GM23338 (cell line): ENCODE results near the gene CLASRP. TPM values are rescaled to one million over a fixed set of nuclear protein-coding genes. Genes with fewer than 3 reads are reported as not detected.
"Not testable (repeated sequence)": the region's sequence is repeated elsewhere in the genome, so short reads cannot be mapped to it uniquely, and the experiment has no call there.

Source experiments
- ATAC-seq: fragments of 200-7000 bp; cut with Tn5 transposase; 3 replicates; pipeline ENCODE4 v1.9.1; 2020
- DNase-seq: peaks from one replicate; pipeline ENCODE4 v3.0.0-alpha.2; 2015; ENCODE audit warnings: low spot score
- H2AFZ ChIP-seq: fragments of 200-600 bp; sonication (generic); 2 replicates; pipeline ENCODE4 v1.8.0; 2016; ENCODE audit warnings: antibody characterized with exemption, mild to moderate bottlenecking, moderate library complexity
- H3F3A ChIP-seq: fragments of 200-600 bp; sonication (generic); replicated peaks from 2 replicates; pipeline ENCODE4 v1.8.0; 2017; ENCODE audit warnings: antibody characterized with exemption, mixed run types, low read depth
- H3K27ac ChIP-seq: fragments of 200-600 bp; sonication (generic); 2 replicates; pipeline ENCODE4 v1.6.1; 2016; ENCODE audit warnings: low read depth
- H3K27me3 ChIP-seq: fragments of 200-600 bp; sonication (generic); 2 replicates; pipeline ENCODE4 v1.8.0; 2016; ENCODE audit warnings: mild to moderate bottlenecking, mixed run types, moderate library complexity; ENCODE audit not compliant: insufficient read depth
- H3K36me3 ChIP-seq: fragments of 200-600 bp; sonication (generic); 2 replicates; pipeline ENCODE4 v1.8.0; 2016; ENCODE audit warnings: mild to moderate bottlenecking; ENCODE audit not compliant: insufficient read depth
- H3K4me1 ChIP-seq: fragments of 200-600 bp; sonication (generic); 2 replicates; pipeline ENCODE4 v1.8.0; 2016; ENCODE audit warnings: mild to moderate bottlenecking, moderate library complexity; ENCODE audit not compliant: insufficient read depth
- H3K4me2 ChIP-seq: fragments of 200-600 bp; sonication (generic); 2 replicates; pipeline ENCODE4 v1.7.1; 2017; ENCODE audit warnings: mixed run types
- H3K4me3 ChIP-seq: fragments of 200-600 bp; sonication (generic); 2 replicates; pipeline ENCODE4 v1.6.1; 2016; ENCODE audit warnings: mixed run types
- H3K79me2 ChIP-seq: fragments of 200-600 bp; sonication (generic); replicated peaks from 2 replicates; pipeline ENCODE4 v1.8.0; 2017; ENCODE audit warnings: mild to moderate bottlenecking; ENCODE audit not compliant: insufficient read depth
- H3K9me2 ChIP-seq: fragments of 200-600 bp; sonication (generic); 2 replicates; pipeline ENCODE4 v1.8.0; 2017; ENCODE audit not compliant: insufficient read depth
- H4K20me1 ChIP-seq: fragments of 200-600 bp; sonication (generic); replicated peaks from 2 replicates; pipeline ENCODE4 v1.8.0; 2017; ENCODE audit warnings: mild to moderate bottlenecking; ENCODE audit not compliant: insufficient read depth
- H3K27ac Mint-ChIP-seq: 2 replicates; pipeline ENCODE4 v1.8.0; 2020; ENCODE audit warnings: inconsistent platforms, mild to moderate bottlenecking, moderate library complexity, mixed read lengths
- H3K27me3 Mint-ChIP-seq: 3 replicates; pipeline ENCODE4 v1.8.0; 2022; ENCODE audit warnings: low read depth, mild to moderate bottlenecking, moderate library complexity, mixed read lengths, inconsistent platforms; ENCODE audit not compliant: insufficient read depth, poor library complexity
- H3K36me3 Mint-ChIP-seq: 3 replicates; pipeline ENCODE4 v1.8.0; 2021; ENCODE audit warnings: low read depth, mild to moderate bottlenecking, inconsistent platforms, moderate library complexity, mixed read lengths
- H3K4me1 Mint-ChIP-seq: 3 replicates; pipeline ENCODE4 v1.8.0; 2020; ENCODE audit warnings: mild to moderate bottlenecking, inconsistent platforms, mixed read lengths
- H3K4me3 Mint-ChIP-seq: 3 replicates; pipeline ENCODE4 v1.8.0; 2021; ENCODE audit warnings: moderate library complexity, mild to moderate bottlenecking, inconsistent platforms, mixed read lengths
- H3K9me3 Mint-ChIP-seq: 3 replicates; pipeline ENCODE4 v1.8.0; 2020; ENCODE audit warnings: moderate library complexity, mild to moderate bottlenecking, inconsistent platforms, mixed read lengths
- STAT1 ChIP-seq: IDR thresholded peaks from one replicate; pipeline ENCODE4 v1.6.1; 2016; ENCODE audit warnings: antibody characterized with exemption; ENCODE audit not compliant: unreplicated experiment
- ZNF114 ChIP-seq: fragments of 250-450 bp; sonication (Bioruptor Pico); IDR thresholded peaks from 2 replicates; pipeline ENCODE4 v1.5.0; 2020; ENCODE audit warnings: mild to moderate bottlenecking, moderate library complexity
- polyA plus RNA-seq: library from polyadenylated mRNA; unstranded; fragments of >200 nt; fragmentation: Nextera tagmentation; extraction: Ambion mirVana; gene quantifications from 2 replicates; pipeline ENCODE4 v1.2.1, GENCODE V29; 2016
- total RNA-seq: library from RNA; depleted of rRNA; stranded (reverse); fragments of >200 nt; shearing (Covaris generic); gene quantifications from 2 replicates; pipeline ENCODE4 v1.2.3, GENCODE V29; 2014
- TF ChIP-seq, protein P1 (sequence below): fragments of 250-450 bp; sonication (Bioruptor Pico); IDR thresholded peaks from 2 replicates; pipeline ENCODE4 v1.5.0; 2020; ENCODE audit warnings: mild to moderate bottlenecking, moderate library complexity

Gene CLASRP
- total and polyA plus RNA-seq, 2 experiments from 2014 or later: 27.1 to 78.7 TPM

DNA sequence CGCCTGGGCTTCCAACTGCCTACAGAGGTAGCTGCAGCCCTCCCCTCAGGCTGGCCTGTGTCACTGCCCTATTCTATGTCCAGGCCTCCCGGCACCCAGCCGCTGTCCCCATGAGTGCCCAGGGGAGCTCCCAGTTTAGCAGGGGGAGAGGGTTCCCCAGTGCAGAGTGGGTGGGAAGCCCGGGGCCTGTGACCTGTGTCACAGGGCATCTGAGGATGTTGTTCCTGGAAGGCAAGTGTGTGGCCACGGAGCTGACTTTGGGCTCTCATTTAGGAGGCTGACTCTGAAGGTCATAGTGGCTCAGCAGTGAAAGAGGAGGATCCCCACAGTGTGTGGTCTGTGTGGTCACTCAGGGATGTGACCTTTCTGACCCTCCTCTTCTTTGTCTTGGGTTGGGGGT lies 79.3 kb downstream of the CLASRP start:
- H3K27ac ChIP-seq: no peak overlapping the region
- no peak overlapping the region for H3K4me3 ChIP-seq
- Mint-ChIP-seq H3K9me3 (no peaks in the 10 kb centered on the region), H3K4me1 (peaks cover 14% of the 10 kb centered on the region), H3K27me3 (peaks cover 15% of the 10 kb centered on the region), H3K4me3 (no peak overlapping the region), H3K36me3 (no peaks in the 10 kb centered on the region; the same call in 2 of the 3 replicates), H3K27ac (no peak overlapping the region)
- no peaks in the 10 kb centered on the region for H3K36me3 ChIP-seq
- peaks cover 77% of the 10 kb centered on the region for H3K79me2 ChIP-seq
- no peak overlapping the region for H2AFZ ChIP-seq
- no peak for TF ChIP-seq ZNF114
- no peak for TF ChIP-seq STAT1
- TF ChIP-seq, protein P1, sequence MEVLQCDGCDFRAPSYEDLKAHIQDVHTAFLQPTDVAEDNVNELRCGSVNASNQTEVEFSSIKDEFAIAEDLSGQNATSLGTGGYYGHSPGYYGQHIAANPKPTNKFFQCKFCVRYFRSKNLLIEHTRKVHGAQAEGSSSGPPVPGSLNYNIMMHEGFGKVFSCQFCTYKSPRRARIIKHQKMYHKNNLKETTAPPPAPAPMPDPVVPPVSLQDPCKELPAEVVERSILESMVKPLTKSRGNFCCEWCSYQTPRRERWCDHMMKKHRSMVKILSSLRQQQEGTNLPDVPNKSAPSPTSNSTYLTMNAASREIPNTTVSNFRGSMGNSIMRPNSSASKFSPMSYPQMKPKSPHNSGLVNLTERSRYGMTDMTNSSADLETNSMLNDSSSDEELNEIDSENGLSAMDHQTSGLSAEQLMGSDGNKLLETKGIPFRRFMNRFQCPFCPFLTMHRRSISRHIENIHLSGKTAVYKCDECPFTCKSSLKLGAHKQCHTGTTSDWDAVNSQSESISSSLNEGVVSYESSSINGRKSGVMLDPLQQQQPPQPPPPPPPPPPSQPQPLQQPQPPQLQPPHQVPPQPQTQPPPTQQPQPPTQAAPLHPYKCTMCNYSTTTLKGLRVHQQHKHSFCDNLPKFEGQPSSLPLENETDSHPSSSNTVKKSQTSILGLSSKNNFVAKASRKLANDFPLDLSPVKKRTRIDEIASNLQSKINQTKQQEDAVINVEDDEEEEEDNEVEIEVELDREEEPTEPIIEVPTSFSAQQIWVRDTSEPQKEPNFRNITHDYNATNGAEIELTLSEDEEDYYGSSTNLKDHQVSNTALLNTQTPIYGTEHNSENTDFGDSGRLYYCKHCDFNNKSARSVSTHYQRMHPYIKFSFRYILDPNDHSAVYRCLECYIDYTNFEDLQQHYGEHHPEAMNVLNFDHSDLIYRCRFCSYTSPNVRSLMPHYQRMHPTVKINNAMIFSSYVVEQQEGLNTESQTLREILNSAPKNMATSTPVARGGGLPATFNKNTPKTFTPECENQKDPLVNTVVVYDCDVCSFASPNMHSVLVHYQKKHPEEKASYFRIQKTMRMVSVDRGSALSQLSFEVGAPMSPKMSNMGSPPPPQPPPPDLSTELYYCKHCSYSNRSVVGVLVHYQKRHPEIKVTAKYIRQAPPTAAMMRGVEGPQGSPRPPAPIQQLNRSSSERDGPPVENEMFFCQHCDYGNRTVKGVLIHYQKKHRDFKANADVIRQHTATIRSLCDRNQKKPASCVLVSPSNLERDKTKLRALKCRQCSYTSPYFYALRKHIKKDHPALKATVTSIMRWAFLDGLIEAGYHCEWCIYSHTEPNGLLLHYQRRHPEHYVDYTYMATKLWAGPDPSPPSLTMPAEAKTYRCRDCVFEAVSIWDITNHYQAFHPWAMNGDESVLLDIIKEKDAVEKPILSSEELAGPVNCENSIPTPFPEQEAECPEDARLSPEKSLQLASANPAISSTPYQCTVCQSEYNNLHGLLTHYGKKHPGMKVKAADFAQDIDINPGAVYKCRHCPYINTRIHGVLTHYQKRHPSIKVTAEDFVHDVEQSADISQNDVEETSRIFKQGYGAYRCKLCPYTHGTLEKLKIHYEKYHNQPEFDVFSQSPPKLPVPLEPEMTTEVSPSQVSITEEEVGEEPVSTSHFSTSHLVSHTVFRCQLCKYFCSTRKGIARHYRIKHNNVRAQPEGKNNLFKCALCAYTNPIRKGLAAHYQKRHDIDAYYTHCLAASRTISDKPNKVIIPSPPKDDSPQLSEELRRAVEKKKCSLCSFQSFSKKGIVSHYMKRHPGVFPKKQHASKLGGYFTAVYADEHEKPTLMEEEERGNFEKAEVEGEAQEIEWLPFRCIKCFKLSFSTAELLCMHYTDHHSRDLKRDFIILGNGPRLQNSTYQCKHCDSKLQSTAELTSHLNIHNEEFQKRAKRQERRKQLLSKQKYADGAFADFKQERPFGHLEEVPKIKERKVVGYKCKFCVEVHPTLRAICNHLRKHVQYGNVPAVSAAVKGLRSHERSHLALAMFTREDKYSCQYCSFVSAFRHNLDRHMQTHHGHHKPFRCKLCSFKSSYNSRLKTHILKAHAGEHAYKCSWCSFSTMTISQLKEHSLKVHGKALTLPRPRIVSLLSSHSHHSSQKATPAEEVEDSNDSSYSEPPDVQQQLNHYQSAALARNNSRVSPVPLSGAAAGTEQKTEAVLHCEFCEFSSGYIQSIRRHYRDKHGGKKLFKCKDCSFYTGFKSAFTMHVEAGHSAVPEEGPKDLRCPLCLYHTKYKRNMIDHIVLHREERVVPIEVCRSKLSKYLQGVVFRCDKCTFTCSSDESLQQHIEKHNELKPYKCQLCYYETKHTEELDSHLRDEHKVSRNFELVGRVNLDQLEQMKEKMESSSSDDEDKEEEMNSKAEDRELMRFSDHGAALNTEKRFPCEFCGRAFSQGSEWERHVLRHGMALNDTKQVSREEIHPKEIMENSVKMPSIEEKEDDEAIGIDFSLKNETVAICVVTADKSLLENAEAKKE (CRISPR knock-in tag): no peak
- DNase-seq (no peak), ATAC-seq (no peak; the same call in 2 of the 3 replicates)
- H4K20me1 ChIP-seq: peaks cover 44% of the 10 kb centered on the region
- no peaks in the 10 kb centered on the region for H3K27me3 ChIP-seq
- no peaks in the 10 kb centered on the region; the same call in 1 of the 2 replicates for H3K4me1 ChIP-seq
- no peaks in the 10 kb centered on the region for H3F3A ChIP-seq
- no peak overlapping the region for H3K4me2 ChIP-seq
- H3K9me2 ChIP-seq: no peaks in the 10 kb centered on the region

DNA sequence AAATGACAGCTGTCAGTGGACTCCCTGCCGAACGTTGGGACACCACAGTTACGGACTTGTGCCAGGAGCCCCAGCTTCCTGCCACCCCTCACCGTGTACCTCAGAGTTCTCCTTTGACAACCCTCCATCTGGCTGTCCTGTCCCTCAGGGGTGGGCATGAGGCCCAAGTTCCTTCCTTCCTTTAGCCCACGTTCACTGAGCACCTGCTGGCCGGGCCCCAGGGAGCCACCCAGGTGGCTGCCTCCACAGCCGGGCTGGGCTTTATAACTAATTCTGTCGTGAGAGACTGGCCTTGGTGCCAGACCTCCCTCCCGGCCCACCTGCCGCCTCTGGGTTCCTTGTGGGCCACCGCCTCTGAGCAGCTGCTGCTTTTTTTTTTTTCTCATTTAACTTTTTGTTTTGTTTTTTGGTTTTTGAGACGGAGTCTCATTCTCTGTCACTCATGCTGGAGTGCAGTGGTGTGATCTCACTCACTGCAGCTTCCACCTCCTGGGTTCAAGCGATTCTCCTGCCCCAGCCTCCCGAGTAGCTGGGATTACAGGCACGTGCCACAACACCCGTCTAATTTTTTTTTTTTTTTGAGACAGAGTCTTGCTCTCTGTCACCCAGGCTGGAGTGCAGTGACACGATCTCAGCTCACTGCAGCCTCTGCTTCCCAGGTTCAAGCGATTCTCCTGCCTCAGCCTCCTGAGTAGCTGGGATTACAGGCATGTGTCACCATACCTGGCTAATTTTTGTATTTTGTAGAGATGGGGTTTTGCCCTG lies 79.9 kb downstream of the CLASRP start:
- not testable (repeated sequence) for H2AFZ ChIP-seq, H3K4me1 ChIP-seq, H3K36me3 Mint-ChIP-seq, H3K9me2 ChIP-seq, H3K9me3 Mint-ChIP-seq, H3K4me3 Mint-ChIP-seq, H3K36me3 ChIP-seq, H3K27ac ChIP-seq, DNase-seq, H3F3A ChIP-seq, H3K4me2 ChIP-seq, H3K4me3 ChIP-seq, ATAC-seq, H3K27ac Mint-ChIP-seq, H3K27me3 ChIP-seq
- Histone ChIP-seq H4K20me1 (peaks cover 44% of the 10 kb centered on the region), H3K79me2 (peaks cover 76% of the 10 kb centered on the region)
- Mint-ChIP-seq H3K4me1 (peaks cover 14% of the 10 kb centered on the region), H3K27me3 (peaks cover 15% of the 10 kb centered on the region)
